Thyroid gland (tissue), 4 donors: Measurements from ENCODE around the gene CEACAM6.

Experiments used
- CTCF ChIP-seq, 6 experiments: fragments of 200-600 bp in 3 of 6; fragments of 450-650 bp in 3 of 6; sonication (generic) in 3 of 6; IDR thresholded peaks; one replicate each; pipeline ENCODE4 v1.5.1; 2016 to 2019; ENCODE audit warnings: antibody characterized with exemption in 6 of 6, mild to moderate bottlenecking in 2 of 6, inconsistent platforms in 1 of 6, moderate library complexity in 1 of 6
- POLR2A ChIP-seq, 2 donors: fragments of 450-650 bp; IDR thresholded peaks; one replicate each; pipeline ENCODE4 v1.6.1; 2017; ENCODE audit warnings: antibody characterized with exemption in 2 of 2, mild to moderate bottlenecking in 2 of 2, moderate library complexity in 1 of 2

DNA sequence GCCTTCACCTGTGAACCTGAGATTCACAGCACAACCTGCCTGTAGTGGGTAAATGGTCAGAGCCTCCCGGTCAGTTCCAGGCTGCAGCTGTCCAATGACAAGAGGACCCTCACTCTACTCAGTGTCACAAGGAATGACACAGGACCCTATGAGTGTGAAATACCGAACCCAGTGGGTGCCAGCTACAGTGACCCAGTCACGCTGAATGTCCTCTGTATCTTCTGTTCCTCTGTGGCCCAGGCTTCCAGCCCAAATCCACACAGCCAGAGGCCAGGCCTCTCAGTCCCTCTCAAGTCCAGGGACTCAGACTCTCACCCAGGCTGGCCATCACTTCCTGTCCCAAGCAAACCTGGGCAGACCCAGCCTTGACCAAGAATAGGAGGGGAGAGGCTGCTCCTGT is 51.8 kb downstream of the CEACAM6 start:
- TF ChIP-seq CTCF (IDR thresholded peaks at IDR 0.05) = no peak
- TF ChIP-seq POLR2A (IDR thresholded peaks at IDR 0.05) = no peak
